Activated CD8-positive, alpha-beta memory T cell treated with anti-CD3 and anti-CD28 coated beads, Interleukin-2, amount 10 ng/mL, durations not matched to agents 7 days and 5 days (primary cell): ENCODE measurements around the gene KLF9. TPM values are rescaled to one million over a fixed set of nuclear protein-coding genes. Genes with fewer than 3 reads are reported as not detected.
A peak's percentile ranks its signal among the peaks of the same experiment; 100 is the strongest.

ENCODE experiments used
- ATAC-seq: fragments of 150-1000 bp; cut with Tn5 transposase; one replicate; pipeline ENCODE4 v1.10.0; 2021; ENCODE audit warnings: moderate library complexity
- CTCF ChIA-PET: fragments of 350-600 bp; sonication (Branson Sonifier 250); formaldehyde crosslinking; loops from one replicate; lab custom pipeline; 2021; ENCODE audit warnings: antibody characterized with exemption; lab: Charles Lee
- DNase-seq: peaks from one replicate; pipeline ENCODE4 v3.0.0-alpha.2; 2020
- H3K27ac Mint-ChIP-seq: one replicate; pipeline ENCODE4 v1.8.0; 2021; ENCODE audit warnings: mild to moderate bottlenecking, mixed read lengths
- H3K27me3 Mint-ChIP-seq: one replicate; pipeline ENCODE4 v1.8.0; 2021; ENCODE audit warnings: mixed read lengths
- H3K36me3 Mint-ChIP-seq: one replicate; pipeline ENCODE4 v1.8.0; 2021; ENCODE audit warnings: mild to moderate bottlenecking, mixed read lengths
- H3K4me1 Mint-ChIP-seq: one replicate; pipeline ENCODE4 v1.8.0; 2021; ENCODE audit warnings: mixed read lengths
- H3K4me3 Mint-ChIP-seq: one replicate; pipeline ENCODE4 v1.8.0; 2021; ENCODE audit warnings: mild to moderate bottlenecking, moderate library complexity, mixed read lengths
- H3K9me3 Mint-ChIP-seq: one replicate; pipeline ENCODE4 v1.8.0; 2022; ENCODE audit warnings: low read depth, mixed read lengths
- total RNA-seq, 2 experiments: library from RNA; stranded (reverse); gene quantifications; one replicate each; pipeline ENCODE4 v1.2.3, GENCODE V29; 2021

Gene KLF9
- total RNA-seq, 2 experiments from 2014 or later = 12.0 to 12.2 TPM

- no peak overlapping the region for H3K4me3 Mint-ChIP-seq
- H3K27me3 Mint-ChIP-seq = no peaks in the 10 kb centered on the region
- no peak overlapping the region for H3K27ac Mint-ChIP-seq
- H3K9me3 Mint-ChIP-seq = no peaks in the 10 kb centered on the region
- ATAC-seq (no peak), DNase-seq (no peak)
- peaks cover 11% of the 10 kb centered on the region for H3K4me1 Mint-ChIP-seq
- no peaks in the 10 kb centered on the region for H3K36me3 Mint-ChIP-seq
- CTCF ChIA-PET = no interaction called here
These were observed 25.7 kb upstream of the KLF9 start for GRCh38 chr9:70439991-70440706.

GRCh38 chr9:70438341-70438928, 24.0 kb upstream of the KLF9 start:
- no peak for ATAC-seq
- H3K4me3 Mint-ChIP-seq = no peak overlapping the region
- DNase-seq = no peak
- CTCF ChIA-PET = interaction anchor here (1.0 to 1.1 kb wide), 2 partner anchors 164 to 168 kb away, joined by 3 read pairs; no protein-coding TSS in a partner anchor
- peak overlapping the region; percentile 11 for H3K27ac Mint-ChIP-seq
- no peaks in the 10 kb centered on the region for H3K36me3 Mint-ChIP-seq
- H3K4me1 Mint-ChIP-seq = peaks cover 11% of the 10 kb centered on the region
- no peaks in the 10 kb centered on the region for H3K27me3 Mint-ChIP-seq
- H3K9me3 Mint-ChIP-seq = peaks cover 2% of the 10 kb centered on the region

DNA sequence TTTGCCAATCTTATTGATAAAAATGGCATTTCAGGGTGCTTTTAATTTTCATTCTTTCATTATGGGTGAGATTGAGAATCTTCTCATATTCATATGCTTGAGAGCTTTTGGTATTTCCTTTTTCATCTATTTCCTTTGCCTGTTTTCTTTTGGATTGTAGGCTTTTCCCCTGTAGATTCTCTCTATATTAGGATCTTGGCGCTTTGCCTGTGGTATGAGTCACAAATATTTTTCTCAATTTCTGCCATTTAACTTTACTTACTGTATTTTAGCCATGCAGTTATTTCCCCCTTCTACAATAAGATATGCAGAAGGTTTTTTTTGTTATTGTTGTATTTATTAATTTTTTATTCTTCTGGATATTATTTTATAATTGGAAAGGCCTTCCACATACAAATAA, 21.5 kb upstream of the KLF9 start:
- peaks cover 7% of the 10 kb centered on the region for H3K27me3 Mint-ChIP-seq
- ATAC-seq (no peak), DNase-seq (no peak)
- H3K4me3 Mint-ChIP-seq = no peak overlapping the region
- H3K4me1 Mint-ChIP-seq = peaks cover 11% of the 10 kb centered on the region
- CTCF ChIA-PET = interaction anchor here (1.7 kb wide), 1 partner anchor 166 kb away, joined by 3 read pairs; no protein-coding TSS in a partner anchor
- peaks cover 2% of the 10 kb centered on the region for H3K9me3 Mint-ChIP-seq
- no peak overlapping the region for H3K27ac Mint-ChIP-seq
- peaks cover 3% of the 10 kb centered on the region for H3K36me3 Mint-ChIP-seq

DNA sequence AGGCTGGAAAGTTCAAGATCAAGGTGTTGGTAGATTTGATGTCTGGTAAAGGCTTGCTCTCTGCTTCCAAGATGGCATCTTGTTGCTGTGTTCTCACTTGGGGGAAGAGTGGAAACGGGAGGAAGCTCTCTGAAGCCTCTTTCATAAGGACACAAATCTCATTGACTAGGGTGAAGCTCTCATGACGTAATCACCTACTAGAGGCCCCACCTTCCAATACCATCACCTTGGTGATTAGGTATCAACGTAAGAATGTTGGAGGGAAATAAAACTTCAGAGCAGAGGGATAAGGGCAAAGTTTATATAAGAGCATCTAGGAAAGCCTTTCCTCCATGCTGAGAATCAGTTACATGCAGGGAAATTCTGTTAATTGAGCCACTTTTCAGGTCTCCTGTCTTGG, 15.4 kb upstream of the KLF9 start:
- H3K36me3 Mint-ChIP-seq = peaks cover 3% of the 10 kb centered on the region
- peaks cover 10% of the 10 kb centered on the region for H3K27me3 Mint-ChIP-seq
- H3K4me1 Mint-ChIP-seq = no peaks in the 10 kb centered on the region
- CTCF ChIA-PET = no interaction called here
- DNase-seq (no peak), ATAC-seq (no peak)
- no peak overlapping the region for H3K27ac Mint-ChIP-seq
- peaks cover 2% of the 10 kb centered on the region for H3K9me3 Mint-ChIP-seq
- H3K4me3 Mint-ChIP-seq = no peak overlapping the region

- CTCF ChIA-PET = interaction anchor here (1.1 to 1.5 kb wide), 2 partner anchors 17 to 174 kb away, joined by 3 read pairs; no protein-coding TSS in a partner anchor
- peaks cover 3% of the 10 kb centered on the region for H3K36me3 Mint-ChIP-seq
- H3K9me3 Mint-ChIP-seq = peaks cover 2% of the 10 kb centered on the region
- no peak overlapping the region for H3K27ac Mint-ChIP-seq
- H3K4me1 Mint-ChIP-seq = no peaks in the 10 kb centered on the region
- no peak for ATAC-seq
- H3K4me3 Mint-ChIP-seq = no peak overlapping the region
- DNase-seq = no peak
- H3K27me3 Mint-ChIP-seq = peaks cover 10% of the 10 kb centered on the region
These were observed 14.3 kb upstream of the KLF9 start for GRCh38 chr9:70428781-70429180.

DNA sequence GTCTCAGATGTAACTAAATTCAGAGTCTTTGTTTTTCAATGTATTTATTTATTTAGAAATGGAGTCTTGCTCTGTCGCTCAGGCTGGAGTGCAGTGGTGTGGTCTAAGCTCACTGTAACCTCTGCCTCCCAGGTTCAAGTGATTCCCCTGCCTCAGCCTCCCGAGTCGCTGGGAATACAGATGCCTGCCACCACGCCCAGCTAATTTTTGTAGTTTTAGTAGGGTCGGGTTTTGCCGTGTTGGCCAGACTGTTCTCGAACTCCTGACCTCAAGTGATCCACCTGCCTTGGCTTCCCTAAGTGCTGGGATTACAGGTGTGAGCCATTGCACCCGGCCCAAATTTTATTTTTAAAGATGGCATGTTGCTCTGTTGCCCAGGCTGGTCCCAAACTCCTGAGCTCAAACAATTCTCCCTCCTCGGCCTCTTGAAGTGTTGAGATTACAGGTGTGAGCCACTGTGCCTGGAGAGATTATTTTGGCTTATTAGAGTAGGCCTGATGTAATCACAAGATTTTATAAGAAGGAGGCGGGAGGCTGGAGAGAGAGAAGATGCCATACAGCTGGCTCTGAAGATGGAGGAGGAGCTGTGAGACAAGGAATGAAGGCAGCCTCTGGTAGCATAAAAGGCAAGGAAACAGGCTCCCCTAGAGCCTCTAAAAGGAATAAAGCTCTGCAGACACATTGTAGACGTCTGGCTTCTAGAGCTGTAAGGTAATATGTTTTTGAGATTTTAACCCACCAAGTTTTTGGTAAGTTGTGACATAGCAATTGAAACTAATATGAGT, 12.9 kb upstream of the KLF9 start:
- Mint-ChIP-seq H3K36me3 (peaks cover 3% of the 10 kb centered on the region), H3K9me3 (no peaks in the 10 kb centered on the region), H3K27ac (no peak overlapping the region), H3K4me3 (no peak overlapping the region), H3K4me1 (peaks cover 8% of the 10 kb centered on the region), H3K27me3 (peaks cover 10% of the 10 kb centered on the region)
- CTCF ChIA-PET = interaction anchor here (1.5 kb wide), 1 partner anchor 176 kb away, joined by 3 read pairs; no protein-coding TSS in a partner anchor
- DNase-seq (no peak), ATAC-seq (no peak)

DNA sequence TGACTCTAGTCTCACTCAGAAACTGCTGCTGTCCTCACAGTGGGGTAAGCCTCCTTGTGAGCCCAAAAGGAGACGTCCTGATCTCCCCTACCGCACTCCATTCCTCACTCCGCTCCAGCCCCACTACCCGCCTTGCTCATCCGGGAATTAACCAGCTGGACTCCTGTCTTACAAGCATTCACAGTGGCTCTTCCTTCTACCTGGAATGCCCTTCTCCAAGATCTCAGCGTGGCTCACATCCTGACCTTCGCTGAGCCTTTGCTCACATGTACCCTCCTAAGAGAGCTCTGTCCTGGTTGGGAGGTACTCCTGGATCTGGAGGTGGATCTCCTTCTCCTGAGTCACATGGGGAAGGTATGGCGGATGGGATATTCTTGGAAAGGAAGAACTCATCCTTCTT, 10.7 kb upstream of the KLF9 start:
- Mint-ChIP-seq H3K4me3 (no peak overlapping the region), H3K27ac (no peak overlapping the region), H3K36me3 (no peaks in the 10 kb centered on the region), H3K4me1 (peaks cover 27% of the 10 kb centered on the region), H3K27me3 (peaks cover 4% of the 10 kb centered on the region), H3K9me3 (no peaks in the 10 kb centered on the region)
- ATAC-seq = no peak
- CTCF ChIA-PET = no interaction called here
- DNase-seq = no peak

DNA sequence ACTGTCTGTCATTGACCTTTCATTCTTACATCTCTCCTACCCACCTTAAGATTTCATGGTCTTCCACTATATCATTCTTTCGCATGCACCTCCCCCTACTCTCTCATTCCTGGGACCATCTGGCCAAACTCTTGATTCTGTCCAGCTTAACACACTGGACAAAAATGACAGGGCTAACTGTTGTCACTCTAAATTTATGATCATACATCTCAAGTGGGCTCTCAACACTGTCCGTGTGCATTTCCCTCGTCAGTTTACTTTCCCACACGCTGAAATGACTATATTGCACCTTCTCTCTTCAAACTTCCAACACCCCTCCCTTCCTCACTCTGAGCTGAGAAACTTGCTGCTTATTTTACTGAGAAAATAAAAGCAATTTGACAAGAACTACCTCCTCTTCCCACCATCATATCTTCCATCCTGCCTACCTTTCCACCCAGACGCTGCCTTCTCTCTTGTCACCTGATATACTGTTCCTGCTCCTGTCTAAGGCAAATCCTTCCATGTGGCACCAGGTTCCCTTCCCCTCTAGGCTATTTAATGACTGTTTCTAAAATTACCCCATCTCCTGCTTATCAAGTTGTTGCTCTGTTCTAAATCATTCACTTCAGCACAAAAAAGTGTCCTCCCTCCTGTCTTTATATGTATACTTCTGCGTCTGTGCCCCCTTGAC, 8.1 kb upstream of the KLF9 start:
- Mint-ChIP-seq H3K27ac (peak overlapping the region; percentile 98), H3K9me3 (no peaks in the 10 kb centered on the region), H3K4me1 (peaks cover 38% of the 10 kb centered on the region), H3K36me3 (no peaks in the 10 kb centered on the region), H3K4me3 (no peak overlapping the region), H3K27me3 (peaks cover 4% of the 10 kb centered on the region)
- DNase-seq (no peak), ATAC-seq (no peak)
- CTCF ChIA-PET = interaction anchor here (2.4 kb wide), 1 partner anchor 180 kb away, joined by 17 read pairs; no protein-coding TSS in a partner anchor

DNA sequence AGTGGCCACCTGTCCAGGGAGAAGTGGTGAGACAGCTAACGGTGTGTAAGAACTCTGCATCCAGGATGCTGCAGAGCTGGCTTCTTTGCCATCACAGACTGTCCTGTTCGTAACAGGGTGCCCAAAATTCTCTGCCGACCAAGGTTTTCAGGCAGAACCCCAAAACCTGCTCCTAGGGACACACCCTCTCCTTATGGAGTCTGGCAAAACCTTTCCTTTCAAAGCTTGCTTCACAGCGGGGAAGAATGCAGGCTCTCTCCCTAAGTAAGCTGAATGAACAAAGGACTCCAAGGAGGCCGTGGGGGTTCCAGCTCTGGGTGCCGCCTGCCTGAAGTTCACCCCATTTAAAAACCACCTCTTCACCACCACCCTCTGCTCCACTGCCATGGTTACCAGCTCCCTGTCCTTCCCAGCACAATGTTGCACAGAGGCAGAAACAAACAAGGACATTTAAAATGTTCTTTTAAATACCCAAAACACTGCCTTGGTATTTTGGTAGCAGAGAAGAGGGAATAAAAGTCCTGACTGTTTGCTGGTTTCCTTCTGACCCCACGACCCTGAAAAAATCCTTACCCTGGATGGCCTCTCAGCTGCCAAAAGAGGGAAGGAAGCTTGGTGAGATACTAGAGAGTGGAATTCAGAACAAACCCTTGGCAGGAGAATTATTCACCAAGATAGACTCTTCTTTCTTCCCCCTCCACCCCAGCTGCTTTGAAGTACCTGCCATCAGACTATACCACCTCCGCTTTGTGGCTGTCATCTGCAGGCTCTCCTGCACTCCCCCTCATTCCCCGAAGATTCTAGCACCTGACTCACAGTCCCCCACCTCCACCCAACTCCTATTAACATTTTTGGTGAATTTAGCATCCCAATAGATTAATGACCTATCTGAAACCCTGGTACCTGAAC, 7.1 kb upstream of the KLF9 start:
- H3K27ac Mint-ChIP-seq = peak overlapping the region; percentile 98
- ATAC-seq = no peak
- H3K36me3 Mint-ChIP-seq = no peaks in the 10 kb centered on the region
- CTCF ChIA-PET = interaction anchor here (1.0 to 2.4 kb wide), 3 partner anchors 9 to 181 kb away, joined by 3 to 17 read pairs (median 6); no protein-coding TSS in a partner anchor
- H3K27me3 Mint-ChIP-seq = peaks cover 4% of the 10 kb centered on the region
- H3K9me3 Mint-ChIP-seq = no peaks in the 10 kb centered on the region
- no peak for DNase-seq
- peaks cover 38% of the 10 kb centered on the region for H3K4me1 Mint-ChIP-seq
- H3K4me3 Mint-ChIP-seq = peak overlapping the region; percentile 83

- DNase-seq = peak; percentile 64
- Mint-ChIP-seq H3K9me3 (no peaks in the 10 kb centered on the region), H3K4me3 (peak overlapping the region; percentile 83), H3K4me1 (peaks cover 38% of the 10 kb centered on the region), H3K36me3 (no peaks in the 10 kb centered on the region), H3K27me3 (peaks cover 4% of the 10 kb centered on the region), H3K27ac (peak overlapping the region; percentile 98)
- peak; percentile 38 for ATAC-seq
- CTCF ChIA-PET = interaction anchor here (2.0 to 2.4 kb wide), 2 partner anchors 10 to 182 kb away, joined by 6 to 17 read pairs; no protein-coding TSS in a partner anchor
These were observed 6.2 kb upstream of the KLF9 start for GRCh38 chr9:70420441-70421271.

- Mint-ChIP-seq H3K36me3 (no peaks in the 10 kb centered on the region), H3K9me3 (no peaks in the 10 kb centered on the region), H3K4me1 (peaks cover 44% of the 10 kb centered on the region), H3K27me3 (no peaks in the 10 kb centered on the region), H3K27ac (peak overlapping the region; percentile 98), H3K4me3 (peak overlapping the region; percentile 83)
- ATAC-seq = peak; percentile 63
- peak; percentile 93 for DNase-seq
- CTCF ChIA-PET = interaction anchor here (1.1 to 2.4 kb wide), 7 partner anchors 9 to 183 kb away, joined by 3 to 17 read pairs (median 5); no protein-coding TSS in a partner anchor
These were observed 5.3 kb upstream of the KLF9 start for GRCh38 chr9:70419556-70420440.
